ENCODE measurements around the gene TSPAN17.

The TSPAN17 gene

GRCh38 chr5:176646707-176647029 is 616 bp upstream of the TSPAN17 start:
- Histone ChIP-seq H3K27me3 (no peaks in the 10 kb centered on the region), H3K36me3 (no peaks in the 10 kb centered on the region), H3K9me3 (no peaks in the 10 kb centered on the region), H3K4me1 (peaks cover 4% of the 10 kb centered on the region), H3K4me3 (ENCODE audit: low read depth, low read length) (peak overlapping the region; percentile 43)
- no peak for DNase-seq
- TF ChIP-seq CTCF (IDR thresholded peaks at IDR 0.05; ENCODE audit: low read depth, low read length): no peak

GRCh38 chr5:176647843-176648473 is 674 bp downstream of the TSPAN17 start:
- TF ChIP-seq CTCF (IDR thresholded peaks at IDR 0.05; ENCODE audit: low read depth, low read length): no peak
- DNase-seq: peak; percentile 77

DNA sequence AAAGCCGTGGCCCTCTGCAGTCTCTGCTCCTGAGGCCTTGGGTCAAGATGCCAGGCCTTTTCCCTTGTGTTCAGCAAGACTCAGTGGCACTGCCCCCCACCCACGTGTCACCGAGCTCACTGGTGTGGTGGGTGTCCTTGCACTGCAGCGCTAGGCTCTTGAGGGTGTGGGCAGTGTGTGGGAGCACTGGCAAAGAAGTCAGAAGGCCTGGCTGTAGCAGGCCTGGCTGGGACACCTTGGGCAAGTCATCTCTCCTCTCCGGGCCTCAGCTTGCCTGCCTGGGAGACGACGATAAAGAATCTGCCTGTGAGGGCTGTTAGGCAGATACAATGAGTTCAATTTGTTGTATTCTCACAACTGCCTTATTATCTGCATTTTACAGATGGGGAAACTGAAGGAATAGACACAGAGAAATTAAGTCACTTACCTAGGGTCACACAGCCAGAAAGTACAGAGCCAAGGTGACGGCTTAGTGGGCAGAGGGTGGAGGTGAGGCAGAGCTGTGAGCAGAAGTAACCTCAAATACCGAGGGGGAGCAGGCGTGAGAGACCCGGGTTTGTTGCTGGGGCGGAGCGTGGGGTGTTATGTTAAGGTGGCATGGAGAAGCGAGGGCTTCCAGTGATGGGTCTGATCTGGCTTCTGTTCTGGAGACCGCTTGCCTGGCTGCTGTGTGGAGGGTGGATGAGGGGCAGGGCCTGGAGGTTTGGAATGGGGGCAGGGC is 1.4 kb downstream of the TSPAN17 start:
- Histone ChIP-seq H3K9me3 (no peaks in the 10 kb centered on the region), H3K36me3 (no peaks in the 10 kb centered on the region), H3K27me3 (no peaks in the 10 kb centered on the region), H3K4me3 (ENCODE audit: low read depth, low read length) (no peak overlapping the region; the same call in 1 of the 2 replicates), H3K4me1 (peaks cover 4% of the 10 kb centered on the region)
- no peak for DNase-seq
- no peak for TF ChIP-seq CTCF (IDR thresholded peaks at IDR 0.05; ENCODE audit: low read depth, low read length)

More at GRCh38 chr5:176647843-176648473, 674 bp downstream of the TSPAN17 start:
- Histone ChIP-seq H3K36me3 (no peaks in the 10 kb centered on the region), H3K9me3 (no peaks in the 10 kb centered on the region), H3K27me3 (no peaks in the 10 kb centered on the region), H3K4me1 (peaks cover 4% of the 10 kb centered on the region), H3K4me3 (ENCODE audit: low read depth, low read length) (peak overlapping the region; percentile 75)

- no peak for DNase-seq
- Histone ChIP-seq H3K36me3 (no peaks in the 10 kb centered on the region), H3K27me3 (no peaks in the 10 kb centered on the region), H3K9me3 (no peaks in the 10 kb centered on the region), H3K4me1 (peaks cover 4% of the 10 kb centered on the region), H3K4me3 (ENCODE audit: low read depth, low read length) (no peak overlapping the region)
- no peak for TF ChIP-seq CTCF (IDR thresholded peaks at IDR 0.05; ENCODE audit: low read depth, low read length)
Measured at GRCh38 chr5:176650354-176650884, 3.1 kb downstream of the TSPAN17 start.

DNA sequence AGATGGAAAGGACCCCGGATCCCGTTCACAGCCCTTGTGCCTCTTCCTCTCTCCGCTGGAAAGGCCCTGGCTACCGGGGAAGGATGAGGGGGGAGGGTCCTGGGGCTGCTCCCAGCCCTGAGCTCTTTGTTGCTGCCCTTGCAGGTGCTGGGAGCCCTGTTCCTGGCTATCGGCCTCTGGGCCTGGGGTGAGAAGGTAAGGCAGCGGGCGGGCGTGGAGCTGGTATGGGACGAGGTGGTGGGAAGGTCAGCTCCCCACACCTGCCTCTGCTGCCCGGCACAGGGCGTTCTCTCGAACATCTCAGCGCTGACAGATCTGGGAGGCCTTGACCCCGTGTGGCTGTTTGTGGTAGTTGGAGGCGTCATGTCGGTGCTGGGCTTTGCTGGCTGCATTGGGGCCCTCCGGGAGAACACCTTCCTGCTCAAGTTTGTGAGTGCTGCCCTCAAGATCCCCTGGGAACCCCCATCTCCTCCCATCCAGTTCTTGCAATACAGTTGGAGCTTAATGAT is 4.2 kb downstream of the TSPAN17 start:
- H3K4me1 ChIP-seq: peaks cover 4% of the 10 kb centered on the region

More for the DNA sequence above, 4.2 kb downstream of the TSPAN17 start:
- DNase-seq: no peak
- no peak for TF ChIP-seq CTCF (IDR thresholded peaks at IDR 0.05; ENCODE audit: low read depth, low read length)
- Histone ChIP-seq H3K27me3 (no peaks in the 10 kb centered on the region), H3K36me3 (no peaks in the 10 kb centered on the region), H3K9me3 (no peaks in the 10 kb centered on the region), H3K4me3 (ENCODE audit: low read depth, low read length) (no peak overlapping the region)

All from BE2C (cell line).